Cardiac fibroblast (primary cell): ENCODE measurements around the gene C10orf90.

Experiments
- DNase-seq, 2 donors: peaks; one replicate each; pipeline versions ENCODE4 v3.0.0 to v3.0.0-alpha.2; 2010; ENCODE audit warnings: low read depth in 2 of 2
- H3K4me3 ChIP-seq, 2 donors: replicated peaks in 1 of 2; 1 replicate in 1 of 2; 2 replicates in 1 of 2; pipeline ENCODE4 v1.5.1; 2011; ENCODE audit warnings: low read depth in 2 of 2, low read length in 2 of 2, mild to moderate bottlenecking in 2 of 2, moderate library complexity in 1 of 2
- CTCF ChIP-seq: IDR thresholded peaks from one replicate; pipeline ENCODE4 v1.5.1; 2011; ENCODE audit warnings: low read depth, mild to moderate bottlenecking, low read length, inconsistent platforms

C10orf90 gene

GRCh38 chr10:126595160-126595559, 75.3 kb downstream of the C10orf90 start:
- no peak for TF ChIP-seq CTCF
- no peak for DNase-seq

GRCh38 chr10:126593968-126594701, 76.4 kb downstream of the C10orf90 start:
- TF ChIP-seq CTCF = no peak
- DNase-seq = no peak
- H3K4me3 ChIP-seq = no peak overlapping the region

More at GRCh38 chr10:126595160-126595559, 75.3 kb downstream of the C10orf90 start:
- H3K4me3 ChIP-seq = no peak overlapping the region

- no peak for DNase-seq
- TF ChIP-seq CTCF = no peak
- H3K4me3 ChIP-seq = no peak overlapping the region
Observed at GRCh38 chr10:126592901-126593300, 77.6 kb downstream of the C10orf90 start.

GRCh38 chr10:126588024-126588423, 82.5 kb downstream of the C10orf90 start:
- TF ChIP-seq CTCF = no peak

GRCh38 chr10:126586878-126587277, 83.6 kb downstream of the C10orf90 start:
- no peak for DNase-seq
- H3K4me3 ChIP-seq = no peak overlapping the region
- TF ChIP-seq CTCF = no peak

More at GRCh38 chr10:126588024-126588423, 82.5 kb downstream of the C10orf90 start:
- no peak overlapping the region for H3K4me3 ChIP-seq
- DNase-seq = no peak

GRCh38 chr10:126586128-126586527, 84.4 kb downstream of the C10orf90 start:
- no peak overlapping the region for H3K4me3 ChIP-seq
- no peak for TF ChIP-seq CTCF
- DNase-seq = no peak
